GM18867 (cell line): ENCODE results near the gene SORD.
"Not testable (repeated sequence)": the region's sequence is repeated elsewhere in the genome, so short reads cannot be mapped to it uniquely, and the experiment has no call there.

Experiments
- ATAC-seq: cut with Tn5 transposase; IDR thresholded peaks from one replicate; pipeline ENCODE4 v1.9.1; 2021; ENCODE audit warnings: mild to moderate bottlenecking, moderate library complexity; ENCODE audit not compliant: unreplicated experiment

The SORD gene

GRCh38 chr15:45023659-45024225 is 747 bp downstream of the SORD start:
- peak; percentile 3 for ATAC-seq

- not testable (repeated sequence) for ATAC-seq
Observed at GRCh38 chr15:45024649-45025048, 1.7 kb downstream of the SORD start.

- ATAC-seq: not testable (repeated sequence)
Observed at GRCh38 chr15:45025627-45026026, 2.6 kb downstream of the SORD start.

- ATAC-seq: no peak
Observed at GRCh38 chr15:45026651-45027190, 3.7 kb downstream of the SORD start.

GRCh38 chr15:45027220-45027619 is 4.2 kb downstream of the SORD start:
- no peak for ATAC-seq

GRCh38 chr15:45030743-45031142 is 7.7 kb downstream of the SORD start:
- no peak for ATAC-seq

GRCh38 chr15:45031522-45032028 is 8.6 kb downstream of the SORD start:
- ATAC-seq: not testable (repeated sequence)

GRCh38 chr15:45032501-45032900 is 9.5 kb downstream of the SORD start:
- ATAC-seq: not testable (repeated sequence)

- not testable (repeated sequence) for ATAC-seq
Observed at GRCh38 chr15:45034087-45034486, 11.1 kb downstream of the SORD start.

- not testable (repeated sequence) for ATAC-seq
Observed at GRCh38 chr15:45034600-45035375, 11.8 kb downstream of the SORD start.

- peak; percentile 85 for ATAC-seq
Observed at GRCh38 chr15:45036812-45037781, 14.1 kb downstream of the SORD start.

- no peak for ATAC-seq
Observed at GRCh38 chr15:45037936-45038335, 14.9 kb downstream of the SORD start.

- not testable (repeated sequence) for ATAC-seq
Observed at GRCh38 chr15:45040396-45040795, 17.4 kb downstream of the SORD start.

GRCh38 chr15:45041538-45041937 is 18.5 kb downstream of the SORD start:
- not testable (repeated sequence) for ATAC-seq

- not testable (repeated sequence) for ATAC-seq
Observed at GRCh38 chr15:45042859-45043258, 19.9 kb downstream of the SORD start.

GRCh38 chr15:45044270-45044669 is 21.3 kb downstream of the SORD start:
- ATAC-seq: not testable (repeated sequence)

- not testable (repeated sequence) for ATAC-seq
Observed at GRCh38 chr15:45048449-45048793, 25.4 kb downstream of the SORD start.

- peak; percentile 61 for ATAC-seq
Observed at GRCh38 chr15:45048794-45049631, 26.0 kb downstream of the SORD start.

- ATAC-seq: no peak
Observed at GRCh38 chr15:45050587-45050986, 27.6 kb downstream of the SORD start.

GRCh38 chr15:45052676-45053075 is 29.7 kb downstream of the SORD start:
- ATAC-seq: not testable (repeated sequence)
